MG63 (cell line): ENCODE measurements around the gene CNTN2. TPM values are rescaled to one million over a fixed set of nuclear protein-coding genes. Genes with fewer than 3 reads are reported as not detected.

ENCODE experiments used
- DNase-seq: peaks from one replicate; pipeline ENCODE4 v3.0.0-alpha.2; 2020
- H3K27me3 ChIP-seq: fragments of 250-450 bp; sonication (Bioruptor Pico); 2 replicates; pipeline ENCODE4 v1.5.1; 2020; ENCODE audit warnings: mild to moderate bottlenecking, moderate library complexity
- H3K36me3 ChIP-seq: fragments of 250-450 bp; sonication (Bioruptor Pico); 2 replicates; pipeline ENCODE4 v1.5.1; 2020; ENCODE audit warnings: mild to moderate bottlenecking, moderate library complexity
- H3K4me3 ChIP-seq: fragments of 250-450 bp; sonication (Bioruptor Pico); 2 replicates; pipeline ENCODE4 v1.5.1; 2020; ENCODE audit warnings: mild to moderate bottlenecking, moderate library complexity
- H3K9me3 ChIP-seq: fragments of 250-450 bp; sonication (Bioruptor Pico); 2 replicates; pipeline ENCODE4 v1.5.1; 2020; ENCODE audit warnings: mild to moderate bottlenecking, moderate library complexity
- total RNA-seq: library from RNA; depleted of rRNA; stranded (reverse); fragments of >200 nt; shearing (Covaris generic); gene quantifications from 2 replicates; pipeline ENCODE4 v1.2.3, GENCODE V29; 2014; ENCODE audit warnings: low replicate concordance

The CNTN2 gene
- total RNA-seq, 1 experiment from 2014 or later: not detected

GRCh38 chr1:205074084-205074483 lies 31.1 kb downstream of the CNTN2 start:
- Histone ChIP-seq H3K4me3 (no peak overlapping the region), H3K9me3 (no peaks in the 10 kb centered on the region), H3K27me3 (no peaks in the 10 kb centered on the region), H3K36me3 (no peaks in the 10 kb centered on the region)
- DNase-seq: no peak

GRCh38 chr1:205074513-205074912 lies 31.5 kb downstream of the CNTN2 start:
- no peak overlapping the region for H3K4me3 ChIP-seq
- no peak for DNase-seq
- H3K9me3 ChIP-seq: no peaks in the 10 kb centered on the region
- no peaks in the 10 kb centered on the region for H3K27me3 ChIP-seq
- H3K36me3 ChIP-seq: no peaks in the 10 kb centered on the region

- no peak overlapping the region for H3K4me3 ChIP-seq
- no peaks in the 10 kb centered on the region for H3K36me3 ChIP-seq
- H3K9me3 ChIP-seq: no peaks in the 10 kb centered on the region
- no peak for DNase-seq
- no peaks in the 10 kb centered on the region for H3K27me3 ChIP-seq
Observed at GRCh38 chr1:205075642-205076155, 32.7 kb downstream of the CNTN2 start.

GRCh38 chr1:205076245-205076761 lies 33.3 kb downstream of the CNTN2 start:
- Histone ChIP-seq H3K27me3 (no peaks in the 10 kb centered on the region), H3K36me3 (no peaks in the 10 kb centered on the region), H3K4me3 (no peak overlapping the region), H3K9me3 (no peaks in the 10 kb centered on the region)
- DNase-seq: no peak

- no peak overlapping the region for H3K4me3 ChIP-seq
- no peaks in the 10 kb centered on the region for H3K9me3 ChIP-seq
- no peaks in the 10 kb centered on the region; the same call in 1 of the 2 replicates for H3K36me3 ChIP-seq
- no peaks in the 10 kb centered on the region for H3K27me3 ChIP-seq
- no peak for DNase-seq
Observed at GRCh38 chr1:205077158-205077933, 34.3 kb downstream of the CNTN2 start.

- Histone ChIP-seq H3K9me3 (no peaks in the 10 kb centered on the region), H3K27me3 (no peaks in the 10 kb centered on the region), H3K36me3 (no peaks in the 10 kb centered on the region; the same call in 1 of the 2 replicates), H3K4me3 (no peak overlapping the region)
- DNase-seq: no peak
Observed at GRCh38 chr1:205077934-205078311, 34.9 kb downstream of the CNTN2 start.

- Histone ChIP-seq H3K9me3 (no peaks in the 10 kb centered on the region), H3K36me3 (peaks cover 18% of the 10 kb centered on the region), H3K27me3 (no peaks in the 10 kb centered on the region), H3K4me3 (no peak overlapping the region)
- DNase-seq: no peak
Observed at GRCh38 chr1:205082431-205082830, 39.4 kb downstream of the CNTN2 start.

- no peak for DNase-seq
- no peaks in the 10 kb centered on the region for H3K27me3 ChIP-seq
- no peaks in the 10 kb centered on the region for H3K9me3 ChIP-seq
- H3K36me3 ChIP-seq: peaks cover 36% of the 10 kb centered on the region
- no peak within 1 kb of the TSS for H3K4me3 ChIP-seq
Observed at GRCh38 chr1:205084360-205084759, 41.3 kb downstream of the CNTN2 start, which contains the start of gene TMEM81. Gene TMEM81 (minus strand): TSS chr1:205084460. CDS start chr1:205084320, 140 bp downstream.

- H3K4me3 ChIP-seq: no peak overlapping the region
- H3K27me3 ChIP-seq: no peaks in the 10 kb centered on the region
- H3K9me3 ChIP-seq: no peaks in the 10 kb centered on the region
- H3K36me3 ChIP-seq: peaks cover 69% of the 10 kb centered on the region
- DNase-seq: no peak
Observed at GRCh38 chr1:205088341-205088740, 45.3 kb downstream of the CNTN2 start.

- peaks cover 76% of the 10 kb centered on the region for H3K36me3 ChIP-seq
- no peak for DNase-seq
- no peaks in the 10 kb centered on the region for H3K9me3 ChIP-seq
- H3K4me3 ChIP-seq: no peak overlapping the region
- H3K27me3 ChIP-seq: no peaks in the 10 kb centered on the region
Observed at GRCh38 chr1:205091043-205091740, 48.2 kb downstream of the CNTN2 start.

- Histone ChIP-seq H3K36me3 (peaks cover 93% of the 10 kb centered on the region), H3K27me3 (no peaks in the 10 kb centered on the region), H3K9me3 (no peaks in the 10 kb centered on the region), H3K4me3 (no peak overlapping the region)
- DNase-seq: no peak
Observed at GRCh38 chr1:205095422-205095821, 52.4 kb downstream of the CNTN2 start.

GRCh38 chr1:205098242-205098641 lies 55.2 kb downstream of the CNTN2 start:
- DNase-seq: no peak
- peaks cover 89% of the 10 kb centered on the region for H3K36me3 ChIP-seq
- no peaks in the 10 kb centered on the region for H3K27me3 ChIP-seq
- no peak overlapping the region for H3K4me3 ChIP-seq
- no peaks in the 10 kb centered on the region for H3K9me3 ChIP-seq

GRCh38 chr1:205102404-205102803 lies 59.4 kb downstream of the CNTN2 start:
- Histone ChIP-seq H3K9me3 (no peaks in the 10 kb centered on the region), H3K36me3 (peaks cover 89% of the 10 kb centered on the region)
- DNase-seq: no peak

GRCh38 chr1:205107327-205107726 lies 64.3 kb downstream of the CNTN2 start:
- Histone ChIP-seq H3K27me3 (no peaks in the 10 kb centered on the region), H3K36me3 (peaks cover 71% of the 10 kb centered on the region), H3K9me3 (no peaks in the 10 kb centered on the region), H3K4me3 (no peak overlapping the region)
- DNase-seq: no peak

More at GRCh38 chr1:205102404-205102803, 59.4 kb downstream of the CNTN2 start:
- no peak overlapping the region for H3K4me3 ChIP-seq
- no peaks in the 10 kb centered on the region for H3K27me3 ChIP-seq

- Histone ChIP-seq H3K4me3 (no peak overlapping the region), H3K36me3 (peaks cover 70% of the 10 kb centered on the region), H3K27me3 (no peaks in the 10 kb centered on the region), H3K9me3 (no peaks in the 10 kb centered on the region)
- no peak for DNase-seq
Observed at GRCh38 chr1:205108464-205108863, 65.5 kb downstream of the CNTN2 start.

- no peaks in the 10 kb centered on the region for H3K9me3 ChIP-seq
- H3K27me3 ChIP-seq: no peaks in the 10 kb centered on the region
- DNase-seq: no peak
- no peak overlapping the region for H3K4me3 ChIP-seq
- peaks cover 70% of the 10 kb centered on the region for H3K36me3 ChIP-seq
Observed at GRCh38 chr1:205109269-205109668, 66.3 kb downstream of the CNTN2 start.

GRCh38 chr1:205109711-205110110 lies 66.7 kb downstream of the CNTN2 start:
- Histone ChIP-seq H3K36me3 (peaks cover 72% of the 10 kb centered on the region), H3K9me3 (no peaks in the 10 kb centered on the region), H3K4me3 (no peak overlapping the region), H3K27me3 (no peaks in the 10 kb centered on the region)
- DNase-seq: no peak
